Suppressor macrophage treated with lipopolysaccharide for 1 hour (primary cell): ENCODE measurements around the gene CD79B.
"Not testable (repeated sequence)": the region's sequence is repeated elsewhere in the genome, so short reads cannot be mapped to it uniquely, and the experiment has no call there.

Experiments
- DNase-seq, 3 donors: peaks; one replicate each; pipeline ENCODE4 v3.0.0-alpha.2; 2020 to 2022

Gene CD79B

DNA sequence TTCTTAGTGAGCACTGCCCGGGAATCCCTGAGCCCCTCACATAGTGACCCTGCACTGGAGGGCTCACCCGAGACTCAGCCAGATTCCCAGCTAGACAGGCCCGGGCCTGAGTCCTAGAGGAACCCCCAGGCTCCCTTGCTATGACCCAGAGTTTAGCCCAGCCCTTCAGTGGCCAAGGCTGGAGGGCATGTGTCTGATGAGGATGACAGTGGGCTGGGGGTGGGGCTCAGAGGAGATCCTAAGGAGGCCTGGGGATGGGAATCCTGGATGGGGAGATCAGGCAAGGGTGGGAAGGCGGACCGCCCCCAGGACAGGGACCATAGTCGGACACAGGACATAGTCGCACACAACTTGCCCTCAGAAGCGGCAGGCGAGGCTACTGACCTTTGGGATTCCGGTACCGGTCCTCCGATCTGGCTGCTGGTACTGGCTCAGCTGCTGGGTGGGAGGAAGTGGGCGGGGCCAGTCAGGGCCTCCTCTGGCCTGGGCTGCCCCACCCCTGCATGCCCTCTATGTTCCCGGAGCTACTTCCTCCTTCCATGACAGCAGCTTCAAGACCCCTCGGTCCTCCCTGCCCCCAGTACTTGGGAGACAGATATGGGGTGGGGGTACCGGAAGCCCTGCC is 1.1 kb downstream of the CD79B start:
- DNase-seq = peak; percentile 65 to 81 (median 70)

DNA sequence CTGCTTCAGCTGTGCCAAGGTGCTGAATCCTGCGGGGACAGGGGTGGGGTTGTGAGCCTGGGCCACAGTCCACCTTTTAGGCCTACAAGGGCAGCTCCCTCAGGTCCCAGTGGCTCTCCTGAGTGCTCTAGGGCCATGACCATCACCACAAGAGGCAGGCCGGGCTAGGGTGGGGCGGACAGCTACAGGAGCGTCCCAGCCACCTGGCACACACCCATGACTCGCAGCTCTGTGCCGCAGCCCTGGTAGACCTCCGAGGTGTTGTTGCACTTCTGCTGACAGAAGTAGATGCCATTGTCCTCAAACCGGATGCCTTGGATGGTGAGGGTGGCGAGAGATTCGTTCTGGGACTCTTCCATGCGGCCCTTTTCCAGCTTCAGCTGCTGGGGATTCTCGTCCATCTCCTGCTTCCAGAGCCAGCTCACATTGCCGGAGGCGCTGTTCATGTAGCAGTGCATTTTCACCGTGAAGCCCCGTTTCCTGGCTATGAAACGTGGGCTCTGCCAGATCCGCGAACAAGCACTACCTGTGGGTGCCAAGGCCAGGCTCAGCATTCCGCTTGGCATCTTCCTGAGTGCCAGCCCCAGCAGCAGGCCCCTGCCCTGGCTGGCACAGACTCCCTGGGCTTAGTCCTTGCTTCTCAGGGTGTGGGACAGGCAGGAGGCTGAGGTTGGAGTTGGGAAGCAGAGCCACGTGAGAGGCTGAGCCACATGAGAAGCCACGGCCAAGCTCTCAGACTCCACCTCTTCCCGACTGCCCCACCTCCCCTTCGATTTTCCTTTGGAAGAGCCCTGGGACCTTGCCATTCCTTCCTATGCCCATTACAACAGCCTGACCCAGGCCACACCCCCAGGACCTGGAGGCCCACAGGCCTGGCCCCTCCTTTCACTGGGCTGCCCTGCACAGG is 2.0 kb downstream of the CD79B start:
- DNase-seq = no peak

DNA sequence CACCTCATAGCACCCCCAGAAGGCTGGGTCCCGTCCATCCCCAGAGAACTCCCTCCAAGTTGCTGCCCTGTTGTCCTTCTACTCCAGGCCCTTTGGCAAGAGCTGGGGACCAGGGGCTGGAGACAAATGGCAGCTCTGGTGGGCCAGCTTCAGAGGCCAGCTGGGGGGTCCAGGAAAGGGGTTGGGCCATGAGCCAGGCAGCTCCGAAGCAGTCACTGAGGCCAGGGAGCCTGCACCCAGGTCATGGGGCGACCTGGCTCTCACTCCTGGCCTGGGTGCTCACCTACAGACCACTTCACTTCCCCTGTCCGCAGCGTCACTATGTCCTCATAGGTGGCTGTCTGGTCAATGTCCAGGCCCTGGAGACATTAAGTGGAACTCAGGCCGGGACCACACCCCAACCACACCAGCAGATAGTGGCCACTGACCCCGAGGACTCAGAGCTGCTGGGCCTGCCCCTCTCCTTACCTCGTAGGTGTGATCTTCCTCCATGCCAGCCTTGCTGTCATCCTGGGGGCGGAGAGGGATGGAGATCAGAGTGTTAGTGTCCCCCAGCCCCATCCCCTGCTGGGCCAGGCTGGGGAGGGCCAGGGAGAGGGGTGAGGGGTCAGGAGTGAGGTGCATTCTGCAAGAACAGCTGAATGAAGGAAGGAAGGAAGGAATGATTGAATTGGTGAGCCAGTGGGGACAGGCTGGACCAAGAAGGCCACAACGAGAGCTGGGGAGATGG is 3.0 kb downstream of the CD79B start:
- no peak for DNase-seq

DNA sequence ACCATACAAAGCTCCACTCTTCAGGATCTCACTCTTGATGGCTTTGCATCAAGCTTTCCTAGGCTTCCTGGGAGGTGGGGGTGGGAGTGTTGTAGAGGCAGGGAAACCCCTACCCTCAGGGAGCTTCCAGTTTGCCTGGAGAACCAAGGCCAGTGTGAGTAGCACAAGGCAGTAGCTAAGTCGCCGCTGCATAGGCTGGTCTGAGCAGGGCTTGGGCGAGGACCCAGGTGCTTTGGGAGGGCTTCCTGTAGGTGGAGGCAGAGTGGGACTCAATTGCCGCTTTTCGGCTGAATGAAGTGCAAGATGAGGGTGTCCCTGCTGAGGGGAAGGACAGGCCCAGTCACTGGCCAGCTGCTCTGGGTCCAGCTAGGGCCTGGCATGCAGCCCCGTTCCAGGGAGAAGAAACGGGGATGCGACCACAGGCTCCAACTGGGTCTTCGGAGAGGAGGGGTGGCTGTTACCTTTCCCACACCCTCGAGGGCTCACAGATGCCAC is 3.9 kb downstream of the CD79B start:
- no peak for DNase-seq

DNA sequence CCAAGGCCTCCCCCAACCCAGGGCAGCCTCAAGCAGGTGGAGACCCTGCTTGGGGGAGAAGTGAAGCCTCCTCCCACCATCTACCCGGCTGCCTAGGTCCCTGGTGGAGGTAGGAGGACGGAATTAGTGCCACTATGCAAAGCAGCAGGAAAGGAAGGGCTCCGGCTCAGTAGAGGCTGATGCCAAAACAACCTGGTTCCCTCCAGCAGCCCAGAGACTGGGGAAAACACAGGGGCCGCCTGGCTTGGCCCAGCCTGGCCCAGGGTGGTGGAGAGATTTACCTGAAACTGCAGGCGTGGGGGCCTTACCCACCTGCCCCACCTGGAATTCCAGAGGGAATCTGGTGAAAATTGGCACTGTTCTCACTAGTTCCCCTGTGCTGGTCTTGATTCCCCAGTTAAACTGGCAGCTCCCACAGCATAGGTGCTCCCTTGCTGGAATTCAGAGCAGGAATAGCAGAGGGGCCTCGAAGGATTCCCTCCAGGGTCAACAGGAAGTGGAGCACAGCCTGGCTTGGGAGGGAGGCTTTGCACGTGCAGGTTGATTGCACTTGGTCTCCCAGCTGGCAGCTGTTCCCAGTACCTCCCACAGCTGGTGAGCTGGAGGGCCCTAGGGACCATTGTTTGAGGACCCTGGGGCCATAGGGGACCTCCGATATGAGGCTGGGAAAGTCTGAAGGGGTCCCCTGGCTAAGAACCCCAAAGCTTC is 4.5 kb downstream of the CD79B start:
- DNase-seq = no peak

DNA sequence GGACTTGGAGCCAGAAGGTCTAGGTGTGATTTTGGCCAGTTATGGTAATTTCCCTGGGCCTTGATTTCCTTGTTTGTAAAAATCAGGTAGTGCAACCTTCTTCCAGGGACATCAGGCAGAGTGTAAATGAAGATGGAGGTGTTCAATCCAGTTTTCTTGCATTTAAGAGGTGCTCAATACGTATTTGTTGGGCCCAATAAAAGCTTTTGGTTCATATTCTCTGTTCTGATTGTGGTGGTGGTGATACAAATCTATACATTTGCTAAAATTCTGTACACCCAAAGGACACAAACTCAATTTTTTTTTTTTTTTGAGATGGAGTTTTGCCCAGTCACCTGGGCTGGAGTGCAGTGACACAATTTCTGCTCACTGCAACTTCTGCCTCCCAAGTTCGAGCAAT is 6.0 kb downstream of the CD79B start:
- no peak for DNase-seq

DNA sequence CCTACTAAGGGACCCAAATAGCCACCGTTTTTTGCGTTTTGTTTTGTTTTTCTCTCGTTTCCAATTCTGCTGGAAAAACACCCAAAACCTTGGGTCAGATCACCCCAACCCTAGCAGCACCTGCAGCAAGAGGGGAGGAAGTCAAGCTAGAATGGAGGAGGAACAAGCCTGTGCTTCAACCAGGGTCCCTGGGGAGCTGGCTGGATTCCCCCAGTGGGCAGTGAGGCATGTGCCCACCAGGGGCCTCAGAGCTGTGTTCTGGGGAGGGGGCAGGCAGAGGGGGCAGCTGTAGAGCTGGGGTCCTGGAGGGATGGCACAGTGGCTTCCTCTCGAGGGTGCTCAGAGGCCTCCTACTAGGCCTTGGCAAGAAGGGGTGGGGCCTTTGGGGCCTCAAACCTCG is 6.5 kb downstream of the CD79B start:
- no peak for DNase-seq

DNA sequence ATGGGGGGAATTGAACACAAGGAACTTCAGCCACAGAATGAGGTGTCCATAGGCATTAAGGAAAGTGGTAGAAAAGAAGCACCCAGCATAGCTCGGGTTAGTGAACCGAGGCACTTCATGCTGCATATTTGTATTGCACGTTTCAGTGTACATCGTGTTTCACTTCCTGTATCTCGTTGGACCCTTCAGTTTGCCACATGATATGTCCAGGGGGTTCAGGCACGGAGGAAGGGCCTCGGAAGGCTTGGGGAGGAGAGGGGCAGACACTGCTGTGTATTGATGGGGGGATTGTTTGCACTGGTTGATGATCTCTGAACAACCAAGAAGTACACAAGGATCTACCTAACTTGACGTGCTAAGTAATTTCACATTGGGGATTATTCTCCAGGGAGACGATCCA is 9.7 kb downstream of the CD79B start:
- DNase-seq = not testable (repeated sequence)

DNA sequence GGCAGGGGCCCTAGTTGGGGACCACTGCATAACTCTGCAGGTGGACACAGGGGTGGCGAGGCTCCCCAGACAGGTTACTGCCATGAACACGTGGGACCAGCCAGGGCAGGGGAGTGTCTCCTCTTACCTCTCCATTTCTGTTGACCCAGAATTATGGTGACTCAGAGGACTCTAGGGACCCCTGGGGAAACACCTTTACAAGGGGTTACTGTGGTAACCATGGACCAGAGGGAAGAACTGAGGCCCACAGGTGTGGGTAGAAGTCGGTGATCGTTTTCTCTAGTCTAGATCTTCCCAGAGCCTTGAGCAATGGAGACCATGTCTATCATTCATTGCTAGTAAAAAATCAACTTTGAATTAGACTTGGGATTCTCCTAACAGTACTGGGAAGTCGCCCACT is 11.4 kb downstream of the CD79B start:
- not testable (repeated sequence) for DNase-seq

DNA sequence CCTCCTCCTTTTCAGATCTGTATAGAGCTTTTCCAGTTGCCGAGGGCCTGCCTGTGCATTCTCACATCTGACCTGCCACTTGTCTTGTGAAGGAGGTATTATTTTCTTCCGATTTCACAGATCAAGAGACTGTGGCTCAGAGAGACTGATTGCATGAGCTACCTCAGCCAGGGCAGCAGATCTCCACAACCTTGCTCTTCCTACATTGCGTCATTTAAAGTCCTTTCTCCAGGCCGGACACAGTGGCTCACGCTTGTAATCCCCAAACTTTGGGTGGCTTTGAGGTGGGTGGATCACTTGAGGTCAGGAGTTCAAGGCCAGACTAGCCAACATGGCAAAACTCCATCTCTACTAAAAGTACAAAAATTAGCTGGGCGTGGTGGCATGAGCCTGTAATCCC is 12.1 kb downstream of the CD79B start:
- not testable (repeated sequence) for DNase-seq

DNA sequence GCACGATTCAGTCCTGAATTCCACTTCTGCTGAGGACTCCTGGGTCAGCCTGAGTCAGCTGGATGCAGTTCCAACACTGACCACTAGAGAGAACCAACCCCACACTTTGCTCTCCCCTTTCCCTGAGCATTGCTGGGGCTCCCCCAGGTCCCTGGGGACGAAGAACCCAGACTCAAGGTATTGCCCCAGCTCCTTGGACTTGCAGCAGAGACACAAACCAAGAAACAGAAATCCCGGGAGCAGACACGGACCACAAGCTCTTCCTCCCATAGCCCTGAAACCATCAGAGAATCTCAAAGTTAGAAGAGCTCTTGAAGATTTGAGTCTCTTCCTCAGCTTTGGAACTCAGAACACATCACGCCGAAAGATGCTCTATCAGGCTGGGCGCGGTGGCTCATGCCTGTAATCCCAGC is 12.8 kb downstream of the CD79B start:
- peak; percentile 76 to 82 (median 81) for DNase-seq

DNA sequence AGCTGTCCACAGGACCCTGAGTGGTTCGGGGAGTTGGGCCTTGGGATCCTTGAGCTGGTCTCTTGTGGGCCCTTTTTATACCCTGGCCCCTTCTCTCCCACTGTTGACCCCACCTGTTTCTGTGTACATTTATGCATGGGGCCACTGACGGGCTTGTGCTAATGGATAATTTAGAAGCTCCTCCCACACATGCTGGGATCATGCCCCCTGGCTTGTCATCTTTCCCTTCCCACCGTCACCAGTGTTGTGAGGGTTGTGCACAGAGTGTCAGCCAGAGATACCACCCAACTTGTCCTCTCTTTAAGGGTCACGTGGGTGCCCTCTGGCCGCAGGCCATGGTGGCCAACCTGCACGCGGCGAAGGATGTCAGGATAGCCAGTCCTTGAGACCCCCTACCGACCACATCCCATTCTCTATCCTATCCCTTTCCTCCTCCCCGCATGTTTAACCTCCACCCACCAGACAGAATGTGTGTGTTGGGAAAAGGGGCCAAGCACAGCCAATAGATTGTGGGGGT is 13.3 kb downstream of the CD79B start, which contains the start of gene GH1:
TSS of gene GH1 (minus strand) at position 51 of the 517 bp plus-strand sequence. CDS start 63 bp downstream, outside the sequence.
- not testable (repeated sequence) for DNase-seq

DNA sequence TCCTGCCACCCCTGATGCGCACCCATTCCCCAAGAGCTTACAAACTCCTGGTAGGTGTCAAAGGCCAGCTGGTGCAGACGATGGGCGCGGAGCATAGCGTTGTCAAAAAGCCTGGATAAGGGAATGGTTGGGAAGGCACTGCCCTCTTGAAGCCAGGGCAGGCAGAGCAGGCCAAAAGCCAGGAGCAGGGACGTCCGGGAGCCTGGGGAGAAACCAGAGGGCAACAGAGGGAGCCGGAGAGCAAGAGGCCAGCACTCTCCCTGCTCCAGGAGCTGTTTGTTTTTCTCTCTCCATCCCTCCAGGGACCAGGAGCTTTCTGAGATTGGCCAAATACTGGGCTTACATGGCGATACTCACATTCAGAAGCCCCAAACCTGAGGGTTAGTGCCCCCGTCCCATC is 13.8 kb downstream of the CD79B start:
- no peak for DNase-seq

DNA sequence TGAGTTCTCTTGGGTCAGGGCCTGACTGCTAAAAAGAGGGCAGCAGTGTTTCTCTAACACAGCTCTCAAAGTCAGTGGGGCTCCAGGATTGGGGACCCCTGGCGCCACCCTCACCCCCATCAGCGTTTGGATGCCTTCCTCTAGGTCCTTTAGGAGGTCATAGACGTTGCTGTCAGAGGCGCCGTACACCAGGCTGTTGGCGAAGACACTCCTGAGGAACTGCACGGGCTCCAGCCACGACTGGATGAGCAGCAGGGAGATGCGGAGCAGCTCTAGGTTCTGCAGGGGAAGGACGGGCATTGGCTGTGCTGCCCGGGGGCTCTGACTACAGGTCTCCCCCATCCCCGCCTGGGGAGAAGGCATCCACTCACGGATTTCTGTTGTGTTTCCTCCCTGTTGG is 14.5 kb downstream of the CD79B start:
- no peak for DNase-seq

DNA sequence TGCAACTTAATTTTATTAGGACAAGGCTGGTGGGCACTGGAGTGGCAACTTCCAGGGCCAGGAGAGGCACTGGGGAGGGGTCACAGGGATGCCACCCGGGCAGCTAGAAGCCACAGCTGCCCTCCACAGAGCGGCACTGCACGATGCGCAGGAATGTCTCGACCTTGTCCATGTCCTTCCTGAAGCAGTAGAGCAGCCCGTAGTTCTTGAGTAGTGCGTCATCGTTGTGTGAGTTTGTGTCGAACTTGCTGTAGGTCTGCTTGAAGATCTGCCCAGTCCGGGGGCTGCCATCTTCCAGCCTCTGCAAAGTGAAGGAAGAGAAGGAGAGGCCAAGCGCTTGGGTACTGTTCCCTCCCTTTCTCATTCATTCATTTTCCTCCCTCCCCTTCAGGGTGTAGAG is 14.9 kb downstream of the CD79B start:
- not testable (repeated sequence) for DNase-seq

DNA sequence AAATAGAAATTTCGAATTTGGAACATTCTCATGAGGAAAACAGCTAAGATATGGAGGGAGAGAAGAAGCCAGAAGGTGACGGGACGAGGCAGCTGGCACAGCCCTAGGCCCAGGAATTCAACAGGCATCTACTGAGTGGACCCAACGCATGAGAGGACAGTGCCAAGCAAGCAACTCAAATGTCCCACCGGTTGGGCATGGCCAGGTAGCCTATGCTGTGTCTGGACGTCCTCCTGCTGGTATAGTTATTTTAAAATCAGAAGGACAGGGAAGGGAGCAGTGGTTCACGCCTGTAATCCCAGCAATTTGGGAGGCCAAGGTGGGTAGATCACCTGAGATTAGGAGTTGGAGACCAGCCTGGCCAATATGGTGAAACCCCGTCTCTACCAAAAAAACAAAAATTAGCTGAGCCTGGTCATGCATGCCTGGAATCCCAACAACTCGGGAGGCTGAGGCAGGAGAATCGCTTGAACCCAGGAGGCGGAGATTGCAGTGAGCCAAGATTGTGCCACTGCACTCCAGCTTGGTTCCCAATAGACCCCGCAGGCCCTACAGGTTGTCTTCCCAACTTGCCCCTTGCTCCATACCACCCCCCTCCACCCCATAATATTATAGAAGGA is 15.5 kb downstream of the CD79B start:
- DNase-seq = no peak

DNA sequence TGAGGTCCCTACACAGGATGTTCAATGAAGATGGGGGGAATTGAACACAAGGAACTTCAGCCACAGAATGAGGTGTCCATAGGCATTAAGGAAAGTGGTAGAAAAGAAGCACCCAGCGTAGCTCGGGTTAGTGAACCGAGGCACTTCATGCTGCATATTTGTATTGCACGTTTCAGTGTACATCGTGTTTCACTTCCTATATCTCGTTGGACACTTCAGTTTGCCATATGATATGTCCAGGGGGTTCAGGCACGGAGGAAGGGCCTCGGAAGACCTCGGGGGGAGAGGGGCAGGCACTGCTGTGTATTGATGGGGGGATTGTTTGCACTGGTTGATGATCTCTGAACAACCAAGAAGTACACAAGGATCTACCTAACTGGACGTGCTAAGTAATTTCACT is 16.4 kb downstream of the CD79B start:
- DNase-seq = peak in 1 of 3 donors; percentile 11

DNA sequence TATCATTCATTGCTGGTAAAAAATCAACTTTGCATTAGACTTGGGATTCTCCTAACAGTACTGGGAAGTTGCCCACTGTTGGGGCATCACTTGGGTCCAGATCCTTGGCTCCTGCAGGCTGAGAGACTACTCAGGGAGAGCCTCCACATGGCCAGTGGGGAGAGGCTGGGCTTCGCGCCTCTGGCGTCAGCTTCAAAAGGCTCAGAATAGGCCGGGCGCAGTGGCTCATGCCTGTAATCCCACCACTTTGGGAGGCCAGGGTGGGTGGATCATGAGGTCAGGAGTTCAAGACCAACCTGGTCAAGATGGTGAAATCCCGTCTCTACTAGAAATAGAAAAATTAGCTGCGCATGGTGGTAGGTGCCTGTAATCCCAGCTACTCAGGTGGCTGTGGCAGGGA is 17.7 kb downstream of the CD79B start:
- DNase-seq = no peak

DNA sequence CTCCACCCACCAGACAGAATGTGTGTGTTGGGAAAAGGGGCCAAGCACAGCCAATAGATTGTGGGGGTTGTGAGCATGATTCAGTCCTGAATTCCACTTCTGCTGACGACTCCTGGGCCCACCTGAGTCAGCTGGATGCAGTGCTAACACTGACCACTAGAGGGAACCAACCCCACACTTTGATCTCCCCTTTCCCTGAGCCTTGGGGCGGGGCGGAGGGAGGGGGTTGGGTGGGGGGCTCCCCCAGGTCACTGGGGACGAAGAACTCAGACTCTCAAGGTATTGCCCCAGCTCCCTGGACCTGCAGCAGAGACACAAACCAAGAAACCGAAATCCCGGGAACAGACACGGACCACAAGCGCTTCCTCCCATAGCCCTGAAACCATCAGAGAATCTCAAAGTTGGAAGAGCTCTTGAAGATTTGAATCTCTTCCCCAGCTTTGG is 20.5 kb downstream of the CD79B start:
- DNase-seq = peak; percentile 45 to 60 (median 59)

DNA sequence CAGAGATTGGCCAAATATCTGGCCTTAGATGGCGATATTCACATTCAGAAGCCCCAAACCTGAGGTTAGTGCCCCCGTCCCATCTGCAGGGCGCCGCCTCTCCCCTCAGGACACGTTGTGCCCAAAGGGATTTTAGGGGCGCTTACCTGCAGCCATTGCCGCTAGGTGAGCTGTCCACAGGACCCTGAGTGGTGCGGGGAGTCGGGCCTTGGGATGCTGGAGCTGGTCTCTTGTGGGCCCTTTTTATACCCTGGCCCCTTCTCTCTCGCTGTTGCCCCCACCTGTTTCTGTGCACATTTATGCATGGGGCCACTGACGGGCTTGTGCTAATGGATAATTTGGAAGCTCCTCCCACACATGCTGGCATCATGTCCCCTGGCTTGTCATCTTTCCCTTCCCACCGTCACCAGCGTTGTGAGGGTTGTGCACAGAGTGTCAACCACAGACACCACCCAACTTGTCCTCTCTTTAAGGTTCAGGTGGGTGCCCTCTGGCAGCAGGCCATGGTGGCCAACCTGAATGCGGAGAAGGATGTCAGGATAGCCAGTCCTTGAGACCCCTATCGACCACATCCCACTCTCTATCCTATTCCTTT is 21.0 kb downstream of the CD79B start, which contains the start of gene CSHL1:
TSS of gene CSHL1 (minus strand) at position 218 of the 595 bp plus-strand sequence. CDS start at position 156, 62 bp downstream.
- DNase-seq = no peak

DNA sequence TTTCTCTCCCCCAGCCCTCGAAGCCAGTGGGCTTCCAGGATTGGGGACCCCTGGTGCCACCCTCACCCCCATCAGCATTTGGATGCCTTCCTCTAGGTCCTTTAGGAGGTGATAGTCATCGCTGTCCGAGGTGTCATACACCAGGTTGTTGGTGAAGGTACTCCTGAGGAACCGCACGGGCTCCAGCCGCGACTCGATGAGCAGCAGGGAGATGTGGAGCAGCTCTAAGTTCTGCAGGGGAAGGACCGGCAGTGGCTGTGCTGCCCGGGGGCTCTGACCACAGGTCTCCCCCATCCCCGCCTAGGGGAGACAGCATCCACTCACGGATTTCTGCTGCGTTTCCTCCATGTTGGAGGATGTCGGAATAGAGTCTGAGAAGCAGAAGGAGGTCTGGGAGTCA is 22.0 kb downstream of the CD79B start:
- no peak for DNase-seq
